NOMO-1 (cell line): ENCODE data around the gene PLA2G4E.

Source experiments
- DNase-seq, 2 experiments: peaks; one replicate each; lab custom pipeline; 2025; ENCODE audit not compliant: unreplicated experiment in 2 of 2; lab: John Stamatoyannopoulos, UW

Gene PLA2G4E

DNA sequence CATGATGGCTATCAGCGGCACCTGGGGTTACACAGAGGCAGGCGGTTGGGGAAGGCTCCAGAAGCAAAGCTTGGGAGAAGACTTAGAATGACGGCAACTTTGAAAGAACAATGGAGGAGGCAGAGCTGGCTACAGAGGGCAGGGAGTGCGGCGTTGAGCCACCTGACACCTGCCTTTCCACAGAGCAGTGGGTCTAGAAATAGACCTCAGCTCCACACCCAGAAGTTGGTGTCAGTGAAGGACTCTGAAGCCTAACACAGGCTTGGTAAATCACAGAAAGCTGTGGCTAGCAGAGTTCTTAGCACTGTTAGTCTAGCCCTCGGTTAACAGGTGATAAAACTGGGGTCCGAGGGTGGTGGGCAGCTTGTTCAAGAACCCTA, 25.4 kb downstream of the PLA2G4E start:
- DNase-seq, result no peak

DNA sequence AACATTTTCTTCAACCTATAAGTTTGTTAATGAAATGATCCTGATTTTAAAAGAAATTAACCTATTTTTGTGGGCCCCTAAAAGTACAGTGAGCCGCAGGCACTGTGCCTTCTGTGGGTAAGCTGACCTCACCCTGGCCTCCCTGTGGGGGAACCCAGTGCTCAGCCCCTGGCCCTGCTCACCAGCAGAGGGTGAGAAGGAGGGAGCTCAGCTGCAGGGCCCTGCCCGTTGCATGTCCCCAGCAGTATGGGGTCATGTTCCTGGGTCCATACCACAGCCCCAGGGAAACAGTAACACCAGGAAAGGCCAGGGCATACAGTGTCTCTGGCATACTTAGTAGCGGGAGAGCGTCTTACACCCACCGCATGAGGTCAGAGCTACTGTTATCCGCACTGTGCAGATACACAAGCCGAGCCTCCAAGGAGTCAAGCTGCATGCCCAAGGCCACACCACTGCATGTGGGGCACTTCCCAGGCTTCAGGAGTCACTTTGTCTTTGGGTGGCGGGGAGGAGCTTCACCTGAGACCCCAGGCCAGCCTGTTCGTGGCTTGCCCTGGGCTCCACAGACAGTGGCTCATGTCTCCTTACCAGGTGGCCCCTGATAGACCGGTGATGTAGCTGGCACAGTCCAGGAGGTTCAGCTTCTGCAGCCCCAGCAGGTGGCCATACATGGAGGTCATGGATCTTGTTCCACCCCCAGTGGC, 25.9 kb downstream of the PLA2G4E start:
- no peak for DNase-seq

- DNase-seq, result no peak
Measured at GRCh38 chr15:41994171-41994650, 26.6 kb downstream of the PLA2G4E start.

DNA sequence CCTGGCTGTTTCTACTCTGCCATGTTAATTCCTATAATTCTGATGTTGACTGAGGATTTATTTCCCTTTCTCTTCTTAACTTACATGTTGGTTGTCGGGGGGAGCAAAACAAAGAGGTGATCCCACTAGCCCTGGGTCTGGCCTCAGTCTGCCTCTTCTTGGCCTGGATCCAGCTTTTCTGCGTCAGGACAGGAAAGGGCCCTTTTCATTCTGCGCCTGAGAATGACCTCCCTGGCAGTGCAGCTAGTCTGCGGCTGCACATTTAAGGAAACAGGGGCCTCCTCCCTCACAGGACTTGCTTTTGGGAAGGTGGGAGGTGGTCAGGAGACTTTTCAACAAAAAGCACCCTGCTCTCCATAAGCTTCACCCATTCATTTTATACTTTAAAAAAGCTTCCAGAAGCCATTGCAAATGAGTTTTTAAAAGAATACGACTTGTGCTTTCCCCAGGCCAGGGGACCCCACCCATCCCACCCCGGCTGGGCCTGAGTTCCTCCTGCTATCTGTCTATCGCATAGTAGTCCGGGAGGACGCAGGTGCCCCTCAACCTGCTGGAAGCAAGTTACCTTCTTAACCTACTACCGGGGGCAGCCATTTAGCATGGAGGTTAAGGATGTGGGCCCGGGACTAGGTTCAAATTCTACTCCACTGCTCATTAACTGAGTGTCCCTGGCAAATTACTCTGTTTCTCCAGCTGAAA, 27.2 kb downstream of the PLA2G4E start:
- DNase-seq, result no peak

- no peak for DNase-seq
Measured at GRCh38 chr15:41992803-41993190, 28.0 kb downstream of the PLA2G4E start.

DNA sequence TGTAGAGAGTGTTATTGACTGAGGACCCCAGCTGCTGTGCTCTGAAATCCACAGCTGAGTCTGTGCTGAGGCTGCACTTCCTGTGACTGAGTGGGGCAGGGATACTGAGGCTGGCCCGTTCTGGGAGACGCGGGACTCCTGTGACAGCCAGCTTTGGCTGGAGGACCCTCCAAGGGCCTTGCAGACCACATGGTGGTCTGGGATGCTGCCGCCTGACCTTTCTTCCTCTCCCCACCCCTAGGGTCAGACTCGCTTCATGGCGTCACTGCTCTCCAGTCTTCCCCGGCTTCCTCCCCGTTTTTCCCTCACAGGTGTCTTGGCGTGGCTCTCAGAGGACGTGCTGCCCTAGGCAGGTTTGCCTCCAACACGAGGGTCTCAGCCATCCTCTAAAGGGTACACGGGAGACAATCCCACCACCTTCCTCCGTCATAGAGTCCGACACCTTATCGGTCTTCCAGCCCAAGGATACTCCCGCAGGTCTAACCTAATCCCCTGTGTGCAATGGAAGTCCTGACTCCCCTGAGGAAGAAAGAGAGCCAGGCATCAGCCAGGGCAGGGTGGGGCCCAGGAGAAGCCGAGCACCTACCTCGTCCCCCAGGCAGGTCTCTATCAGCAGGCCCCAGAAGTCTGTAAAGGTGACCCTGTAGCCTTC, 28.6 kb downstream of the PLA2G4E start:
- DNase-seq, result no peak

DNA sequence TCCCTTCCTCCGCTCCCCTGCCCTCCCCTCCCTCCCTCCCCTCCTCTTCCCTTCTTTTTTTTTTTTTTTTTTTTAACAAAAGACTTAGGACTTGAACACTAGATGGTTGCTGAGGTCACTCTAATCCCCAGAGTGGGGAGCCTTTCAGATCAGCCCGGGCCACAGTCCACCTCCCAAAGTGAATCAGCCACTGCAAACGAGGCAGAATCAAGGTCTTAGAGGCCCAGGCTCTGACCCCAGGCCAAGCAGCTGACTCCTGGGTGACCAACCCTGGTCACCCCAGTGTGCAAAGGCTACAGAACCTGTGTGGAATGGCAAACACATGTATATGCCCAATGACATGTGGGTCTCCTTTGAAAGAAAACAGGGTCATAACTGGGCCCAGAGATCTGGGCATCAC, 30.2 kb downstream of the PLA2G4E start:
- no peak for DNase-seq

- no peak for DNase-seq
Measured at GRCh38 chr15:41990243-41990605, 30.6 kb downstream of the PLA2G4E start.

- peak; percentile 58 for DNase-seq
Measured at GRCh38 chr15:41989573-41990242, 31.1 kb downstream of the PLA2G4E start.

DNA sequence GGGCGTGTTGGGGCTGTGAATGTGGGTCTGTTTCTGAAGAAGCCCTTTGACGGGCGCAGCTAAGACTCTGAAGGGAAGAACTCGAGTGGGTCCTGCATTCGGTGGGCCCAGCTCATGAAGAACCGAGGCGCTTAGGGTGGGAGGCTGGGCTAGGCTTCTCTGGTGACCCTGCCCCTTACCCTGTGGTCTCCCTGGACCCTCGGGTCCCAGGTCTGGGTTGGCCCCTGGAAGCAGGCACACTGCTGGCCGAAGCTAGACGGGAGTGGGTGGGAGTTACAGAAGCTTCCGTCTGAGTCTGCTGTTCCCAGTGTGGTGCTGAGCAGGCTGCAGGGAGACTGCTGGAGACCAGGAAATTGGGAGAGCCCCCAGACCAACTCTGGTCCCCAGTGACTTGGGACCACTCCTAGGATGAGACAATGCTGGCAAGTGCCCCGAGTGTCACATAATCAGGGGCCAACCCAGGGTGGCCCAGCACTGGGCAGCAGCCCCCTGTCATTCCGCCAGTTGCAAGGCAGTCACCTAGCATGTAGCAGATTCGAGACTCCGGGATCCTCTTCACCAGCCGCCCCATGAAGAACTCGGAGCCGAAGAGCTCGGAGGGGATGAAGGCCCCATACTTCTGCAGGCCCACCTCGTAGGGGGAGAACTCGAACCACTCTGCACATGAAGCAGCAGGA, 31.8 kb downstream of the PLA2G4E start:
- no peak for DNase-seq

DNA sequence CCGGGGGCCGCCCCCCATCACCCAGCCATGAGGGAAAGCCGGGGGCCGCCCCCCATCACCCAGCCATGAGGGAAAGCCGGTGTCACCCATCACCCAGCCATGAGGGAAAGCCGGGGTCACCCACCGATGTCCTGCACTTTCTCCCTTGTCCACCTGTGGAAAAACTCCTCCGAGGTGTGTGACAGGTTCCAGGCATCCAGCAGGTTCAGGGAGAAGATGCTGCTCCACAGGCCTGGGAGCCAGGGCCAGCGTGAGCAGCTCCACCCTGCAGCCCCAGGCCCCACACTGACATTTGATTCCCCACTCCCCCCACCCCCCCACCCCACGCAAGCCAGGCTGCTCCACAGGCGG, 32.9 kb downstream of the PLA2G4E start:
- DNase-seq, result no peak

GRCh38 chr15:41987246-41987924, 33.5 kb downstream of the PLA2G4E start:
- DNase-seq, result no peak

DNA sequence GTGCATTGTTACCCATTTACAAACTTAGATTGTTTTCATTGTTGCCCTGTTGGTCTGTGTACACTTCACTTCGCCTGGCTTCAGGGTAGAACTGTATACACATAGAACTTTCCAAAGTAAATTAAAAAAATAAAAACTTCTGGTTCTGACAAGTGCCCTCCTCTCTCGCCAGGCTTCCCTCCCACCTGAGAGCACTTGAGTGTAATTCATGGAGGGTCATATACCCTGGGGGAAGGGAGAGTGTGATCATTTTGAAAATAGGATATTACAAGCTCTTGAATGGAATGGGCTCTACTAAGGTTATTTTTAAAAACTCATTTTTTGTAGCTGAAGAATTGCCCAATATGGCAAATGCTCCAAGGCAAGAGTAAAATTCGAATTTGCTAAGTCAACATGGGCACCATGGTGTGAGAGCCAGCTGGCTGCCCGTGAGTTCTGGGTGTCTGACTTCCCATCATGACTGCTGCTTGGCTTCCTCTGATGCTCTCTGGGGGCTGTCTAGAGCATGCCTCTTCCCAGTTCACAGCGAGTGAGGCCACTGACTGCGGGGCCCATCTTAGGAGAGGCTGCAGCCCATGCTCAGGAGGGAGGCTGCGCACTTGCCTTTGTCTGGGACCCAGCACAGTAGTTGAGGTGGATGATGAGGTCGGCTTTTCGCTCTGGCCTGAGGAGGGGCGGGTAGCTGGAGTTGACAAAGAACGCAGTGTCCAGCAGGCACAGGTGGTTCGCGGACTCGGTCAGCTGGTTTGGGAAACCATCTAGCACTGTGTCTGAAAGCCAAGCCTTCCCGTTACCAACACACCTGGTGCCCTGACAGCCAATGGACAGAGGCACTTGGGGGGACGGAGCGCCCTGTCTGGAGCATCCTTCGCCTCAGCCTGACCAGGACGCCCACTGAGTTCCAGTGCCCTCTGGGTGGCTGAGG, 35.3 kb downstream of the PLA2G4E start:
- no peak for DNase-seq

DNA sequence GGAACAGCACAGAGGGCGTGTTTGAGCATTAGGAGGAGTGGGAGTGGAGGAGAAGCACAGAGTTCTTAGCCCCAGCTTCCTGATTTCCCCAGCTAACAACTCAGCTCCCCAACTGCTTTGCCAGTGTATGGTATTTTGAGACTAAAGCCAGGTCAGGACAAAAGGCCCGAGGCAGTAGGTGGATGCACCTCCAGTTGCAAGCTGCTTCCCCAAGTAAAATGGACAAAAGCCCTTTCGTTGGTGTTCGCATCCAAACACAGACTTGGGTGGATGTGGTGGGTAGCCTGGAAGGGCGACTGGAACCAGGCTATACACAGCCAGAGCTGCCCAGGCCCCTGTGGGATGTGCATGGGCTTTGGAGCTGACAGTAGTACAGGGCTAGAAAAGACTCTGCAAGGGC, 36.2 kb downstream of the PLA2G4E start:
- no peak for DNase-seq

GRCh38 chr15:41983621-41984571, 36.9 kb downstream of the PLA2G4E start:
- DNase-seq, result no peak

GRCh38 chr15:41983221-41983620, 37.6 kb downstream of the PLA2G4E start:
- no peak for DNase-seq

- DNase-seq, result no peak
Measured at GRCh38 chr15:41982133-41982930, 38.5 kb downstream of the PLA2G4E start.
